GM13977 (cell line): ENCODE measurements around the gene LMLN.

ENCODE experiments used
- DNase-seq: peaks from one replicate; pipeline ENCODE4 v3.0.0; 2012; ENCODE audit warnings: low spot score
- CTCF ChIP-seq: IDR thresholded peaks from 2 replicates; pipeline ENCODE4 v1.5.1; 2012; ENCODE audit warnings: mild to moderate bottlenecking, control low read depth; ENCODE audit not compliant: insufficient read depth; ENCODE audit errors: extremely low read depth, missing control alignments
- in situ Hi-C: fragments of 300-500 bp; cut with MboI; formaldehyde crosslinking; loops from one replicate; pipeline ENCODE4 v1.12.0; 2022; ENCODE audit warnings: low sequenced_read_pairs, low pct_unique_long_range_greater_than_20kb, mixed read lengths, inconsistent platforms; ENCODE audit not compliant: unreplicated experiment

LMLN gene

GRCh38 chr3:198093112-198093679, 133.2 kb downstream of the LMLN start:
- TF ChIP-seq CTCF: no peak
- in situ Hi-C loops: no loop called here
- DNase-seq: no peak
